Natural killer cell (primary cell): ENCODE results near the gene TSPAN18. TPM values are rescaled to one million over a fixed set of nuclear protein-coding genes. Genes with fewer than 3 reads are reported as not detected.

ENCODE experiments used
- ATAC-seq, 3 donors: fragments of 150-1000 bp in 2 of 3; fragments of 200-7000 bp in 1 of 3; cut with Tn5 transposase; 1 replicate in 1 of 3; 2 replicates in 2 of 3; pipeline ENCODE4 v1.10.0; 2021; ENCODE audit warnings: mild to moderate bottlenecking in 2 of 3, moderate library complexity in 2 of 3
- DNase-seq, 2 donors: peaks; one replicate each; pipeline versions ENCODE4 v3.0.0 to v3.0.0-alpha.2; 2013 to 2021; ENCODE audit warnings: mixed read lengths in 1 of 2
- H3K27ac ChIP-seq: one replicate; pipeline ENCODE4 v1.5.1; 2013; ENCODE audit warnings: mild to moderate bottlenecking, low read length
- H3K27me3 ChIP-seq: one replicate; pipeline ENCODE4 v1.6.1; 2013; ENCODE audit warnings: low read length; ENCODE audit not compliant: control insufficient read depth, insufficient read depth
- H3K36me3 ChIP-seq: one replicate; pipeline ENCODE4 v1.6.1; 2013; ENCODE audit warnings: low read length; ENCODE audit not compliant: control insufficient read depth, insufficient read depth
- H3K4me1 ChIP-seq: one replicate; pipeline ENCODE4 v1.6.1; 2013; ENCODE audit warnings: low read length; ENCODE audit not compliant: control insufficient read depth, insufficient read depth
- H3K4me3 ChIP-seq: one replicate; pipeline ENCODE4 v1.5.1; 2013; ENCODE audit warnings: low read length
- H3K9me3 ChIP-seq: one replicate; pipeline ENCODE4 v1.6.1; 2013; ENCODE audit warnings: low read length; ENCODE audit not compliant: control insufficient read depth, insufficient read depth
- H3K27ac Mint-ChIP-seq, 2 donors: one replicate each; pipeline ENCODE4 v1.8.0; 2022; ENCODE audit warnings: mild to moderate bottlenecking in 2 of 2, mixed read lengths in 2 of 2, moderate library complexity in 1 of 2
- H3K27me3 Mint-ChIP-seq, 2 donors: one replicate each; pipeline ENCODE4 v1.8.0; 2022; ENCODE audit warnings: low read depth in 2 of 2, mixed read lengths in 2 of 2
- H3K36me3 Mint-ChIP-seq: one replicate; pipeline ENCODE4 v1.8.0; 2022; ENCODE audit warnings: mixed read lengths
- H3K4me1 Mint-ChIP-seq, 2 donors: one replicate each; pipeline ENCODE4 v1.8.0; 2022; ENCODE audit warnings: mixed read lengths in 2 of 2
- H3K4me3 Mint-ChIP-seq: one replicate; pipeline ENCODE4 v1.8.0; 2022; ENCODE audit warnings: mild to moderate bottlenecking, moderate library complexity, mixed read lengths
- H3K9me3 Mint-ChIP-seq, 2 donors: one replicate each; pipeline ENCODE4 v1.8.0; 2022; ENCODE audit warnings: mixed read lengths in 2 of 2
- WGBS: methylation state at CpG from one replicate; pipeline ENCODE4 v1.1.7; 2013; ENCODE audit warnings: missing lambda C conversion rate; ENCODE audit not compliant: insufficient coverage; 5-methylcytosine and 5-hydroxymethylcytosine counted together
- intact Hi-C: fragments of 100-400 bp; cut with micrococcal nuclease; formaldehyde crosslinking; loops from one replicate; pipeline ENCODE4 v1.14.2; 2022
- total RNA-seq, 4 donors: library from RNA; stranded (reverse); fragments of 120-200 nt in 1 of 4; gene quantifications; one replicate each; pipeline versions ENCODE4 v1.2.3 to v1.2.4, GENCODE V29; 2013 to 2022
- TF ChIP-seq, protein P1 (sequence below): fragments of 200-600 bp; IDR thresholded peaks from one replicate; pipeline ENCODE4 v1.8.0; 2022; ENCODE audit warnings: antibody characterized with exemption

The TSPAN18 gene
- total RNA-seq, 3 donors from 2014 or later (not counting 1 experiment from before 2014, with no cell fraction given): 1.9 to 2.4 (median 2.3) TPM

DNA sequence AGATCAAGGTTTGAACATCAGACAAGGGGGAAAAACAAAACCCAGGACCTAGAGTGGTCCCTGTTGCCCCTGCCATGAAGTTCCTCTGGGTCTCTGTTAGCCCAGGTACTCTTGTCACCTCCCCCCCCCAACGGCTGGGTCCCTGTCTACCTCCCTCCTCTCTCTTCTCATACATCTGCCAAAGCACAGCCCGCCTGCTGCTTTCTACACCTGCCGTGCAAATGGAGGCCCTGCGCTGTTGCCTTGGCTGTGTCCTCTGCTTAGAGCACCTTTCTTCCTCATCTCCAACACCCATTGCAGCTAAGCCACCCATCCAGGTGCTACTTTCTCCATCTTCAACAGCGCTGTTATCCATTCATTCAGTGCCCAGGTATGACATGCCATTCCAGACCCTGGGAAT, 124.7 kb downstream of the TSPAN18 start:
- Histone ChIP-seq H3K36me3 (no peaks in the 10 kb centered on the region), H3K9me3 (peaks cover 6% of the 10 kb centered on the region), H3K4me3 (no peak overlapping the region), H3K27ac (no peak overlapping the region), H3K4me1 (no peaks in the 10 kb centered on the region), H3K27me3 (no peaks in the 10 kb centered on the region)
- Mint-ChIP-seq H3K27ac (no peak overlapping the region), H3K4me3 (no peak overlapping the region), H3K4me1 (peaks cover 0 to 5% of the 10 kb centered on the region in 2 donors), H3K27me3 (peaks cover 42 to 46% of the 10 kb centered on the region in 2 donors), H3K9me3 (peaks cover 0 to 3% of the 10 kb centered on the region in 2 donors), H3K36me3 (peaks cover 7% of the 10 kb centered on the region)
- TF ChIP-seq, protein P1, sequence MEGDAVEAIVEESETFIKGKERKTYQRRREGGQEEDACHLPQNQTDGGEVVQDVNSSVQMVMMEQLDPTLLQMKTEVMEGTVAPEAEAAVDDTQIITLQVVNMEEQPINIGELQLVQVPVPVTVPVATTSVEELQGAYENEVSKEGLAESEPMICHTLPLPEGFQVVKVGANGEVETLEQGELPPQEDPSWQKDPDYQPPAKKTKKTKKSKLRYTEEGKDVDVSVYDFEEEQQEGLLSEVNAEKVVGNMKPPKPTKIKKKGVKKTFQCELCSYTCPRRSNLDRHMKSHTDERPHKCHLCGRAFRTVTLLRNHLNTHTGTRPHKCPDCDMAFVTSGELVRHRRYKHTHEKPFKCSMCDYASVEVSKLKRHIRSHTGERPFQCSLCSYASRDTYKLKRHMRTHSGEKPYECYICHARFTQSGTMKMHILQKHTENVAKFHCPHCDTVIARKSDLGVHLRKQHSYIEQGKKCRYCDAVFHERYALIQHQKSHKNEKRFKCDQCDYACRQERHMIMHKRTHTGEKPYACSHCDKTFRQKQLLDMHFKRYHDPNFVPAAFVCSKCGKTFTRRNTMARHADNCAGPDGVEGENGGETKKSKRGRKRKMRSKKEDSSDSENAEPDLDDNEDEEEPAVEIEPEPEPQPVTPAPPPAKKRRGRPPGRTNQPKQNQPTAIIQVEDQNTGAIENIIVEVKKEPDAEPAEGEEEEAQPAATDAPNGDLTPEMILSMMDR: no peak
- 94% methylated on average over 5 of the region's 5 CpGs for WGBS
- ATAC-seq (no peak), DNase-seq (no peak)
- intact Hi-C loops: no loop called here

- H3K27ac ChIP-seq: no peak overlapping the region
- ATAC-seq (no peak), DNase-seq (no peak)
- no peaks in the 10 kb centered on the region for H3K36me3 ChIP-seq
- H3K27me3 ChIP-seq: peaks cover under 1% of the 10 kb centered on the region
- no peaks in the 10 kb centered on the region for H3K9me3 ChIP-seq
- no peak overlapping the region for H3K4me3 Mint-ChIP-seq
- H3K36me3 Mint-ChIP-seq: no peaks in the 10 kb centered on the region
- peaks cover 42 to 47% of the 10 kb centered on the region in 2 donors for H3K27me3 Mint-ChIP-seq
- TF ChIP-seq, protein P1: no peak
- intact Hi-C loops: no loop called here
- H3K4me3 ChIP-seq: no peak overlapping the region
- no peak overlapping the region for H3K27ac Mint-ChIP-seq
- H3K9me3 Mint-ChIP-seq: no peaks in the 10 kb centered on the region
- peaks cover 0 to 5% of the 10 kb centered on the region in 2 donors for H3K4me1 Mint-ChIP-seq
- 70% methylated on average over 2 of the region's 2 CpGs for WGBS
- H3K4me1 ChIP-seq: no peaks in the 10 kb centered on the region
These were observed 125.5 kb downstream of the TSPAN18 start for GRCh38 chr11:44852159-44852747.

DNA sequence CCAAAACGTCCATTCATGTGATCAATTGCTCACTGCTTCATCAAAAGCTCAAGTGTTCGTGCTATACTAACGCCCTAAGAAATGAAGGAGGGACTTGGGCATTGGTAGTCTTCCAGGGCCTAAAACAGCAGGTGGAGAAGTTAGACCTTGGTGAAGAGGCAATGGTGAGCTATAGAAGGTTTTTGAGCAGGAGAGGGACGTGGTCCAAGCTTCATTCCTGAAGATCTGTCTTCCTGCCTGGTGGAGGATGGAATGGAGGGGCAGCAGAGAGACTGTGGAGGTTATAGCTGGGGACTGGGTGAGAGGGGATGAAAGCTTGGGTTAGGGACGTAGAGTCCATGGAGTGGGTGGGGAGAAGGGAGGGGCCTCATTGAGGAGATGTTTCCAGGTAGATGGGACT, 126.2 kb downstream of the TSPAN18 start:
- 91% methylated on average over 5 of the region's 5 CpGs for WGBS
- no peak for ATAC-seq
- Mint-ChIP-seq H3K27me3 (peaks cover 48 to 54% of the 10 kb centered on the region in 2 donors), H3K9me3 (no peaks in the 10 kb centered on the region), H3K4me1 (peaks cover 0 to 5% of the 10 kb centered on the region in 2 donors), H3K27ac (no peak overlapping the region), H3K4me3 (no peak overlapping the region), H3K36me3 (no peaks in the 10 kb centered on the region)
- Histone ChIP-seq H3K4me1 (no peaks in the 10 kb centered on the region), H3K27ac (no peak overlapping the region), H3K9me3 (no peaks in the 10 kb centered on the region), H3K27me3 (peaks cover 5% of the 10 kb centered on the region), H3K36me3 (no peaks in the 10 kb centered on the region), H3K4me3 (no peak overlapping the region)
- DNase-seq: no peak
- TF ChIP-seq, protein P1: no peak
- intact Hi-C loops: no loop called here

GRCh38 chr11:44853666-44854065, 126.9 kb downstream of the TSPAN18 start:
- Histone ChIP-seq H3K4me1 (no peaks in the 10 kb centered on the region), H3K9me3 (no peaks in the 10 kb centered on the region), H3K4me3 (no peak overlapping the region), H3K36me3 (no peaks in the 10 kb centered on the region), H3K27ac (no peak overlapping the region), H3K27me3 (peaks cover 12% of the 10 kb centered on the region)
- no peak overlapping the region for H3K27ac Mint-ChIP-seq
- ATAC-seq (no peak), DNase-seq (no peak)
- no peak overlapping the region for H3K4me3 Mint-ChIP-seq
- 80% methylated on average over 8 of the region's 9 CpGs for WGBS
- H3K36me3 Mint-ChIP-seq: no peaks in the 10 kb centered on the region
- no peaks in the 10 kb centered on the region for H3K9me3 Mint-ChIP-seq
- TF ChIP-seq, protein P1: no peak
- H3K27me3 Mint-ChIP-seq: peaks cover 49 to 56% of the 10 kb centered on the region in 2 donors
- H3K4me1 Mint-ChIP-seq: peaks cover 0 to 5% of the 10 kb centered on the region in 2 donors
- intact Hi-C loops: no loop called here
